ENCODE data around the gene PRRC2C.

Gene PRRC2C

DNA sequence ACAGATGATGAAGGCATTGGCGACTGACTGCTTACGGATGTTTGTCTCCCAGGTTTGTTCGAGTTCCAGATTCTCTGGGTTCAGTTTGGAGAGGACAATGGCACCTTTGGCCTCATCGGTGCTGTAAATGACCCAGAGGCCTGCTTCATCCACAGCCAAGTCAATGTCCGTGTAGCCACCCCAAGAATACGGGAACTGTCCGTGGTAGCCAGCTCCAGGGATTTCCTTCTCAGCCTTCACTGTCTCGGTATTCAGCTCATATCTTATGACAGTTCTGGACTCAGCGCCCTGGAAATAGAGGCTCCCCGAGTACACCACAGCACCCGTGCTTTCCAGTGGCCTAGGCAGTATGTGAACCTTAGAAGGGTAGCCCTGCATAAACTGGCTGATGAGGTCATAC lies 150.8 kb downstream of the PRRC2C start:
- DNase-seq (ENCODE audit: low spot score) = no peak

DNA sequence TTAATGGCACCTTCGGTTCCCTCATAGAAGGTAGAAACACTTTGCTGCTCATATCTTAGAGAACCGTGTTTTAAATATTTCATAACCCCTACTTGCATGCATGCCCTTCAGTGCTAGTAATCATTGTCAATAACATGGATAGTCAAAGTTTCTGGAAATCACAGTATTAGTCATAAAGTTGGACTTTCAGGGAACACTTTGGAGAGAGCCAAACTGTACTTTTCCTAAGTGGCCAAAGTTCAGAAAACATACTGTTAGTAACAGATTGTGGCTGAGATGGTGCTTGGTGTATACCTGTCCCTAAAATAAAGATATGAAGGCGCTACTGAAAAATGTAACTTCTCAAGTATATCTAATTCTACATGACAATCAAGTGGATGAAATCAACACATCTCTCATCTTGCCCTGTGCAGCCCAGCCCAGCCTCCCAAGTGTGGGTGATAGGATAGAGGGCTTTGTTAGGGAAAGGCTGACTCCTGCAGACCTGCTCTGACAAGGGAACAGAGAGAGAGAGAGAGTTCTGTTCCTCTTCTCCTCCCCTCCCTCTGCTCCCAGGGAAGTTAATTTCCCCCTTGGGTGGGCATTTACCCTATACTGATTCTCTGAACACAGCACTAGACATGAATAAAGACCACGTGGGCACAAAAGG lies 152.7 kb downstream of the PRRC2C start:
- DNase-seq (ENCODE audit: low spot score) = no peak

DNA sequence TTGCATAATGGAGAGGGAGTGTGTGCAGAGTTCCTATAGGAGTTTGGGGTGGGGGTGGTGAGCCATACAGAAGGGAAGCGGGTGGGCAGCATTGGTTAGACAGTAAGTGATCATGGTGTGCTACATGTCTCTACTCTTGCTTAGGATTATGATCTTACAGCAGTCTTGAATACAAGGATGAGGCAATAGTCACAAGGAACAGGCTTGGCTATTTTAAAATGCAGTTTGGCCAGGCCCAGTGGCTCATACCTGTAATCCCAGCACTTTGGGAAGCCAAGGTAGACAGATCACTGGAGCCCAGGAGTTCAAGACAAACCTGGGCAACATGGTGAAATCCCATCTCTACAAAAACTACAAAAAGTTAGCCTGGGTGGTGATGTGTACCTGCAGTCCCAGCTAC lies 154.9 kb downstream of the PRRC2C start:
- no peak for DNase-seq (ENCODE audit: low spot score)

DNA sequence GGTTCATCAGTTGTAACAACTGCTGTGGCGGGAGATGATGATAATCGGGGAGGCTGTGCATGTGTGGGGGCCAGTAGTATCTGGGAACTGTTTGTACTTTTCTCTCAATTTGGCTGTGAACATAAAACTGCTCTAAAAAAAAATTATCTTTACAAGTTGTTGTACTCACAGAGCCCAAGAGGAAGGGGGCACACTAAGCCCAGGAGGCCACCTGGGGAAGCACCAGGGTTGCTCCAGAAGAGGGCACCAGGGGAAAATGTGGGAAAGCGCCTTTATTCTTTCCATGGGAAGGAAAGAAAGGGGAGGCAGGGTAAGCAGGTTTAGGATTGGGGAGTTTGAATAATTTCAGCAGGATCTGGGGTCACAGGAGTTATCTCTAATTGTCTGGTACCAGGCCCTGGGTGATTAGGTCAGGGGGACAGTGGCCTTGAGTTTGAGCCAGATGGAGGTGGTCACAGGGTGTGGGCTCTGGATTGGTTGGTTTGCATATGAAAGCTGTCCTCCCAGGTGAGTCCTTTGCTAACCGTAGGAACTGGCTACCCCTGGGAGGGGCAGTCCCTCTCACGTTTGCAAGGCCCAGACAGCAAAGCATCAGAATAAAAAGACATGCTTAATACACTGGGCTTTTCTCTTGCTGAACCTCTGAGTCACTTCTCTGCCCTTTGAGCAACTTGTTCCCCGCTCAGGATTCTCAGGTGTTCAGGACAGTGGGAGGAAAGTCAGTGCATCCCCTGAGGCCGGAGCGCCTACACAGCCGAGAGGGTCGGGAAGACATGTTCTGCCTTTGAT lies 155.9 kb downstream of the PRRC2C start:
- no peak for DNase-seq (ENCODE audit: low spot score)

DNA sequence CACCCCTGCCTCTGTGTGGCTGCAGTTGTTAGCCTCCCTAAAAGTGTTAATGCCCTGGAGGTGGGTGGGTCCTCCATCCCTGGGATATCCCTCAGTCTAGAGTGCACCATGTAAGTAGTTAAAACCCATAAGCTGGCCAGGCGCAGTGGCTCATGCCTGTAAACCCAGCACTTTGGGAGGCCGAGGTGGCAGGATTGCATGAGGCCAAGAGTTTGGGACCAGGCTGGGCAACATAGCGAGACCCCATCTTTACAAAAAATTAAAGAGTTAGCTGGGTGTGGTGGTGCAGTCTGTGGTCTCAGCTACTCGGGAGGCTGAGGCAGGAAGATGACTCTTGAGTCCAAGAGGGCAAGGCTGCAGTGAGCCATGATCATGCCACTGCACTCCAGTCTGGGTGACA lies 156.9 kb downstream of the PRRC2C start:
- no peak for DNase-seq (ENCODE audit: low spot score)
